Mesendoderm (in vitro differentiated cells): Measurements from ENCODE around the gene SUPT7L.

ENCODE experiments used
- DNase-seq: peaks from one replicate; pipeline ENCODE4 v3.0.0; 2013
- H2AK5ac ChIP-seq: 2 replicates; pipeline ENCODE4 v1.6.1; 2013; ENCODE audit warnings: low read length, inconsistent platforms
- H2BK120ac ChIP-seq: 2 replicates; pipeline ENCODE4 v1.6.1; 2013; ENCODE audit warnings: low read depth, mild to moderate bottlenecking, low read length, moderate library complexity, mixed read lengths
- H2BK15ac ChIP-seq: replicated peaks from 2 replicates; pipeline ENCODE4 v1.6.1; 2013; ENCODE audit warnings: low read depth, mild to moderate bottlenecking, moderate library complexity
- H2BK5ac ChIP-seq: 2 replicates; pipeline ENCODE4 v1.6.1; 2013; ENCODE audit warnings: low read length, inconsistent platforms
- H3K18ac ChIP-seq: 2 replicates; pipeline ENCODE4 v1.6.1; 2013; ENCODE audit warnings: mild to moderate bottlenecking, low read length, mixed read lengths
- H3K23ac ChIP-seq: one replicate; pipeline ENCODE4 v1.6.1; 2013; ENCODE audit warnings: low read length
- H3K27ac ChIP-seq: 2 replicates; pipeline ENCODE4 v1.5.1; 2013; ENCODE audit warnings: low read depth, mild to moderate bottlenecking, inconsistent platforms, low read length, moderate library complexity
- H3K27me3 ChIP-seq: 2 replicates; pipeline ENCODE4 v1.6.1; 2013; ENCODE audit warnings: low read length, control low read depth, mild to moderate bottlenecking, inconsistent platforms; ENCODE audit not compliant: insufficient read depth, poor library complexity
- H3K36me3 ChIP-seq: 2 replicates; pipeline ENCODE4 v1.6.1; 2013; ENCODE audit warnings: low read length, inconsistent platforms; ENCODE audit not compliant: control insufficient read depth, insufficient read depth
- H3K4ac ChIP-seq: one replicate; pipeline ENCODE4 v1.6.1; 2013; ENCODE audit warnings: low read depth, mild to moderate bottlenecking, low read length, moderate library complexity
- H3K4me1 ChIP-seq: 2 replicates; pipeline ENCODE4 v1.6.1; 2013; ENCODE audit warnings: low read depth, low read length, inconsistent platforms; ENCODE audit not compliant: control insufficient read depth
- H3K4me2 ChIP-seq: 2 replicates; pipeline ENCODE4 v1.6.1; 2013; ENCODE audit warnings: low read length
- H3K4me3 ChIP-seq: 2 replicates; pipeline ENCODE4 v1.5.1; 2013; ENCODE audit warnings: mild to moderate bottlenecking, low read length
- H3K56ac ChIP-seq: one replicate; pipeline ENCODE4 v1.6.1; 2013; ENCODE audit warnings: low read length
- H3K79me1 ChIP-seq: 2 replicates; pipeline ENCODE4 v1.6.1; 2013; ENCODE audit warnings: low read length, inconsistent platforms
- H3K79me2 ChIP-seq: 2 replicates; pipeline ENCODE4 v1.6.1; 2013; ENCODE audit warnings: mild to moderate bottlenecking, low read length; ENCODE audit not compliant: control insufficient read depth, insufficient read depth
- H3K9ac ChIP-seq: 2 replicates; pipeline ENCODE4 v1.6.1; 2013; ENCODE audit warnings: low read length, inconsistent platforms
- H4K5ac ChIP-seq: one replicate; pipeline ENCODE4 v1.6.1; 2013; ENCODE audit warnings: low read length
- H4K8ac ChIP-seq: one replicate; pipeline ENCODE4 v1.6.1; 2013; ENCODE audit warnings: low read depth, mild to moderate bottlenecking, control low read depth, low read length, moderate library complexity
- WGBS: extraction: QIAGEN DNeasy Blood & Tissue Kit; methylation state at CpG from one replicate; pipeline ENCODE4 v1.1.7; 2013; ENCODE audit warnings: low lambda C conversion rate, missing lambda C conversion rate; ENCODE audit not compliant: insufficient coverage; ENCODE audit errors: extremely low coverage; 5-methylcytosine and 5-hydroxymethylcytosine counted together

SUPT7L gene

GRCh38 chr2:27709960-27710575 is 46.7 kb upstream of the SUPT7L start:
- no CpG with 5 or more reads among the region's 7 CpGs for WGBS
- Histone ChIP-seq H3K9ac (no peak overlapping the region), H4K5ac (no peak overlapping the region), H3K79me1 (no peaks in the 10 kb centered on the region), H2AK5ac (no peak overlapping the region), H3K27ac (no peak overlapping the region), H2BK120ac (no peak overlapping the region), H3K4me1 (no peaks in the 10 kb centered on the region), H3K4ac (no peak overlapping the region), H3K36me3 (no peaks in the 10 kb centered on the region), H3K18ac (no peak overlapping the region), H3K23ac (no peak overlapping the region), H3K56ac (no peak overlapping the region), H3K4me2 (no peak overlapping the region), H2BK5ac (no peak overlapping the region), H3K27me3 (no peaks in the 10 kb centered on the region), H3K4me3 (no peak overlapping the region), H4K8ac (no peak overlapping the region), H2BK15ac (no peak overlapping the region), H3K79me2 (no peaks in the 10 kb centered on the region)
- DNase-seq = no peak

GRCh38 chr2:27709326-27709725 is 45.9 kb upstream of the SUPT7L start:
- Histone ChIP-seq H2BK15ac (no peak overlapping the region), H3K27ac (no peak overlapping the region), H4K5ac (no peak overlapping the region), H3K18ac (no peak overlapping the region), H3K79me1 (no peaks in the 10 kb centered on the region), H3K56ac (no peak overlapping the region), H3K23ac (no peak overlapping the region), H3K4me3 (no peak overlapping the region), H2BK120ac (no peak overlapping the region), H3K27me3 (no peaks in the 10 kb centered on the region), H2BK5ac (no peak overlapping the region), H3K4ac (no peak overlapping the region), H3K36me3 (no peaks in the 10 kb centered on the region), H3K79me2 (no peaks in the 10 kb centered on the region), H3K9ac (no peak overlapping the region), H2AK5ac (no peak overlapping the region), H3K4me2 (no peak overlapping the region), H4K8ac (no peak overlapping the region), H3K4me1 (no peaks in the 10 kb centered on the region)
- WGBS = no CpG with 5 or more reads among the region's 2 CpGs
- DNase-seq = no peak

DNA sequence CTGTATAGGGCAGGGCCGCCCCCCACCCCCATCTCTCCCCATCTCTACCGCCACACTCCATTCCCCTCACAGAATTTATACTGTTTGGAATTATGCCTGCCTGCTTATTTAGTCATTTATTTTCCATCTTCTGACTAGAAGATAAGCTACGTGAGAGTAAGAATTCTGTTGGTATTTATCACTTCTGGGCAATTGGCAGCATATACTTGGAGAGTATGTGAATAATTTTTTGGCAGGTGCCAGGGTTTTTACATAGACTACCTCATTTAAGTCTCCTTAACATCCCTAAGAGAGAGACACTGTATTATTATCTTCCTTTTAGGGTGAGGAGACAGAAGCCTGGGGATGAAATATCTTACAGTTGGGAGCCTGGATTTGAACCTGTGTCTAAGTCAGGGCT is 45.3 kb upstream of the SUPT7L start:
- no CpG with 5 or more reads among the region's 3 CpGs for WGBS
- Histone ChIP-seq H3K79me2 (no peaks in the 10 kb centered on the region), H3K27ac (no peak overlapping the region)

GRCh38 chr2:27708257-27708654 is 44.8 kb upstream of the SUPT7L start:
- no peak overlapping the region for H2BK15ac ChIP-seq
- no peak overlapping the region for H3K23ac ChIP-seq
- no peaks in the 10 kb centered on the region for H3K4me1 ChIP-seq
- H3K27me3 ChIP-seq = no peaks in the 10 kb centered on the region
- H3K36me3 ChIP-seq = no peaks in the 10 kb centered on the region
- H2BK120ac ChIP-seq = no peak overlapping the region
- H3K56ac ChIP-seq = no peak overlapping the region
- no peak overlapping the region for H2BK5ac ChIP-seq
- no peak overlapping the region for H3K27ac ChIP-seq
- H3K18ac ChIP-seq = no peak overlapping the region
- no peaks in the 10 kb centered on the region for H3K79me1 ChIP-seq
- H4K8ac ChIP-seq = no peak overlapping the region
- H3K4me2 ChIP-seq = no peak overlapping the region
- WGBS = no CpG with 5 or more reads among the region's 7 CpGs
- H3K9ac ChIP-seq = no peak overlapping the region
- no peak overlapping the region for H2AK5ac ChIP-seq
- H3K4ac ChIP-seq = no peak overlapping the region
- no peak overlapping the region for H4K5ac ChIP-seq
- H3K4me3 ChIP-seq = no peak overlapping the region
- H3K79me2 ChIP-seq = no peaks in the 10 kb centered on the region
- DNase-seq = no peak

More for the DNA sequence above, 45.3 kb upstream of the SUPT7L start:
- no peak overlapping the region for H3K4ac ChIP-seq
- no peaks in the 10 kb centered on the region for H3K4me1 ChIP-seq
- H4K5ac ChIP-seq = no peak overlapping the region
- no peaks in the 10 kb centered on the region for H3K27me3 ChIP-seq
- H2AK5ac ChIP-seq = no peak overlapping the region
- H3K9ac ChIP-seq = no peak overlapping the region
- no peak overlapping the region for H3K23ac ChIP-seq
- H4K8ac ChIP-seq = no peak overlapping the region
- H3K79me1 ChIP-seq = no peaks in the 10 kb centered on the region
- no peak overlapping the region for H3K4me3 ChIP-seq
- H3K4me2 ChIP-seq = no peak overlapping the region
- H3K18ac ChIP-seq = no peak overlapping the region
- DNase-seq = no peak
- H3K56ac ChIP-seq = no peak overlapping the region
- H2BK5ac ChIP-seq = no peak overlapping the region
- no peak overlapping the region for H2BK120ac ChIP-seq
- no peak overlapping the region for H2BK15ac ChIP-seq
- H3K36me3 ChIP-seq = no peaks in the 10 kb centered on the region

DNA sequence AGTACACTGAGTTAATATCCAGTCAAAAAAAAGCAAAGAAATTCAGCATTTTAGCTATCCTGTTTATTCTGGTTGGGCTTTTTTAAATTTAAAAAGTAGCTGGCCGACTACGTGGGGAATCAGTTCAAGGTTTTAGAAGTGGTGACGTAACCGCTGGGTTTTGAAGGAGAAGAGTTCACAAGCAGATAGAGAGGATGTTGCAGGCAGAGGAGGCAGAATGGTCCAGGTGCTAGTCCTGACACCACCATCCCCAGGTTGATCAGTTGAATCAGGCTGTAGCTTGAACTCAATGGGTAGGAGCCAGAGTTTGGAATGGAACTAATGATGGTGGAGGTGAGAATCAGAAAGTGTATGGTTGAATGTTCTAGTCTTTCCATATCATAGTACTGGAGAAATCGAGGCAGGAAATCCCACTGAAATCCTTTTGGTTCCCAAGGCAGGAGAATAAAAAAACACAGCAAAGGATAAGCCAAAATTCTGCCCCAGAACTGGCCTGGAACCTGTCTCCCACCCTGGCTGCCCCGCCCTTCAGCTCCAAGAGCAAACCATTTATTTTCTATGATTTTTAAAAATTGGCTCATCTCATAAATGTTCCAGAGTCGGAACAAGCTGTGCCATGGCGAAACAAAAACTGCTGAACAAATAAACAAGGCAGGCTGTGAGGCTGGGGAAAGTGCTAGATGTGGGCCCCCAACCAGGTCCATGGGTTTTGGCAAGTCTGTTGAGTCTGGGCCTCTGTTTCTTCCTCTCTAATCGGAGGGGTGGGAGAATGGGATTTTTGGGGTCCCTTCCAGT is 44.2 kb upstream of the SUPT7L start:
- no CpG with 5 or more reads among the region's 9 CpGs for WGBS
- Histone ChIP-seq H2AK5ac (no peak overlapping the region), H3K27me3 (no peaks in the 10 kb centered on the region), H2BK5ac (no peak overlapping the region), H3K79me1 (no peaks in the 10 kb centered on the region), H2BK15ac (no peak overlapping the region), H3K56ac (no peak overlapping the region), H4K8ac (no peak overlapping the region), H3K9ac (no peak overlapping the region), H4K5ac (no peak overlapping the region), H3K36me3 (no peaks in the 10 kb centered on the region), H3K18ac (no peak overlapping the region), H3K23ac (no peak overlapping the region), H3K4ac (no peak overlapping the region), H3K4me3 (no peak overlapping the region), H2BK120ac (no peak overlapping the region), H3K4me1 (no peaks in the 10 kb centered on the region), H3K79me2 (no peaks in the 10 kb centered on the region), H3K4me2 (no peak overlapping the region), H3K27ac (no peak overlapping the region)
- no peak for DNase-seq
